Right lobe of liver (tissue), 6 donors: ENCODE results near the gene FAIM2. TPM values are rescaled to one million over a fixed set of nuclear protein-coding genes. Genes with fewer than 3 reads are reported as not detected.

Experiments
- ATAC-seq, 4 donors: fragments of 200-7000 bp; cut with Tn5 transposase; one replicate each; pipeline ENCODE4 v1.9.1; 2020; ENCODE audit warnings: mild to moderate bottlenecking in 4 of 4, moderate library complexity in 4 of 4
- DNase-seq, 3 donors: peaks; one replicate each; pipeline ENCODE4 v3.0.0-alpha.2; 2020
- H3K27ac ChIP-seq, 3 donors: fragments of 200-600 bp; one replicate each; pipeline ENCODE4 v1.8.0; 2022
- H3K27me3 ChIP-seq, 2 donors: fragments of 200-600 bp; one replicate each; pipeline ENCODE4 v1.8.0; 2022
- H3K36me3 ChIP-seq, 4 donors: fragments of 200-600 bp; sonication (generic) in 1 of 4; one replicate each; pipeline versions ENCODE4 v1.5.1 to v1.8.0; 2017 to 2022; ENCODE audit warnings: control low read depth in 1 of 4
- H3K4me1 ChIP-seq, 4 donors: fragments of 200-600 bp; sonication (generic) in 1 of 4; one replicate each; pipeline versions ENCODE4 v1.5.1 to v1.8.0; 2017 to 2022; ENCODE audit warnings: control low read depth in 1 of 4
- H3K4me3 ChIP-seq, 3 donors: fragments of 200-600 bp; one replicate each; pipeline ENCODE4 v1.8.0; 2022
- H3K9me3 ChIP-seq, 4 donors: fragments of 200-600 bp; sonication (generic) in 1 of 4; one replicate each; pipeline versions ENCODE4 v1.5.1 to v1.8.0; 2017 to 2022; ENCODE audit warnings: control low read depth in 1 of 4
- CTCF ChIP-seq, 4 donors: fragments of 200-600 bp in 3 of 4; fragments of 450-650 bp in 1 of 4; IDR thresholded peaks; one replicate each; pipeline versions ENCODE4 v1.5.1 to v1.8.0; 2016 to 2022; ENCODE audit warnings: antibody characterized with exemption in 4 of 4, mild to moderate bottlenecking in 2 of 4
- POLR2A ChIP-seq: fragments of 450-650 bp; IDR thresholded peaks from one replicate; pipeline ENCODE4 v1.6.1; 2017; ENCODE audit warnings: antibody characterized with exemption, mild to moderate bottlenecking
- WGBS: methylation state at CpG from one replicate; pipeline ENCODE4 v1.1.6; 2018; ENCODE audit warnings: low coverage, low lambda C conversion rate; ENCODE audit not compliant: insufficient coverage; ENCODE audit errors: missing lambda C conversion rate; 5-methylcytosine and 5-hydroxymethylcytosine counted together
- intact Hi-C, 2 donors: fragments of 100-400 bp; cut with DNase I; formaldehyde crosslinking; loops; one replicate each; pipeline versions ENCODE4 v1.11.2 to v1.14.1; 2022
- total RNA-seq, 6 experiments: library from RNA; depleted of rRNA in 2 of 6; stranded (reverse); fragments of >200 nt in 2 of 6; fragmentation: NEBNext Ultra II Directional in 3 of 6; extraction: Animal tissue kit (Norgen Biotek cat#: 25700) in 3 of 6; gene quantifications; one replicate each; pipeline versions ENCODE4 v1.1.0 to v1.2.4, GENCODE V29; 2016 to 2023
- donor health status: DM: no; HTN: yes; CAD: no.
- donor health status: DM: no; HTN: no; CAD: no.
- donor health status: DM: no; HTN: no; CAD: no.
- donor health status: DM: no; HTN: yes; CAD: no.
- donor health status: DM: no; HTN: yes; CAD: no.

Gene FAIM2
- total RNA-seq, 6 experiments from 2014 or later = 0.16 TPM; not detected in 5

GRCh38 chr12:49818241-49818895 lies 85.3 kb downstream of the FAIM2 start:
- WGBS = 82% methylated on average over 7 of the region's 7 CpGs

More at GRCh38 chr12:49818241-49818895, 85.3 kb downstream of the FAIM2 start:
- intact Hi-C loops = no loop called here
- Histone ChIP-seq H3K36me3 (no peaks in the 10 kb centered on the region), H3K9me3 (no peaks in the 10 kb centered on the region), H3K4me1 (no peaks in the 10 kb centered on the region), H3K4me3 (no peak overlapping the region), H3K27ac (no peak overlapping the region), H3K27me3 (no peaks in the 10 kb centered on the region)
- ATAC-seq (no peak), DNase-seq (no peak)
- no peak for TF ChIP-seq POLR2A
- no peak for TF ChIP-seq CTCF (IDR thresholded peaks at IDR 0.05)

Other genes starting within 250 kb of the FAIM2 start
- 1 to 10 TPM; 2.1 to 4.9 (median 2.9) TPM for gene FMNL3, start 196.5 kb downstream of the FAIM2 start, total RNA-seq
- gene TMBIM6, start 162.3 kb downstream of the FAIM2 start, total RNA-seq = 1,000 to 10,000 TPM in 3 of 6 experiments, 100 to 1,000 TPM in 3; 538 to 1,268 (median 937) TPM
- gene NCKAP5L, start 75.5 kb downstream of the FAIM2 start, total RNA-seq = 1 to 10 TPM; 7.0 to 8.8 (median 7.9) TPM
- gene BCDIN3D, start 60.8 kb downstream of the FAIM2 start, total RNA-seq = 1 to 10 TPM; 1.6 to 3.6 (median 2.6) TPM
- gene AQP2, start 46.8 kb upstream of the FAIM2 start, total RNA-seq = not detected
- not detected for gene AQP5, start 58.0 kb upstream of the FAIM2 start, total RNA-seq
- gene AQP6, start 69.0 kb upstream of the FAIM2 start, total RNA-seq = under 1 TPM in 2 of 6 experiments, not detected in 4; 0.31 to 0.34 TPM
- 1 to 10 TPM; 2.8 to 5.4 (median 4.2) TPM for gene RACGAP1, start 121.6 kb upstream of the FAIM2 start, total RNA-seq
- under 1 TPM in 4 of 6 experiments, not detected in 2; 0.07 to 0.19 (median 0.15) TPM for gene ASIC1, start 153.7 kb upstream of the FAIM2 start, total RNA-seq
- 10 to 100 TPM; 13.3 to 35.0 (median 16.4) TPM for gene SMARCD1, start 181.4 kb upstream of the FAIM2 start, total RNA-seq
- gene GPD1, start 200.1 kb upstream of the FAIM2 start, total RNA-seq = 100 to 1,000 TPM in 3 of 6 experiments, 10 to 100 TPM in 3; 43.6 to 210 (median 110) TPM
- 10 to 100 TPM; 37.7 to 67.5 (median 50.6) TPM for gene COX14, start 208.3 kb upstream of the FAIM2 start, total RNA-seq